H9 (cell line): ENCODE results near the gene MBD5. TPM values are rescaled to one million over a fixed set of nuclear protein-coding genes. Genes with fewer than 3 reads are reported as not detected.

Experiments used
- DNase-seq: peaks from one replicate; pipeline ENCODE4 v3.0.0-alpha.2; 2017
- H2AFZ ChIP-seq: one replicate; pipeline ENCODE4 v1.6.1; 2013; ENCODE audit warnings: mild to moderate bottlenecking, low read length, control low read depth, moderate library complexity
- H2AK5ac ChIP-seq: 2 replicates; pipeline ENCODE4 v1.6.1; 2013; ENCODE audit warnings: low read length, control low read depth, mixed read lengths; ENCODE audit not compliant: insufficient read length
- H2BK120ac ChIP-seq: one replicate; pipeline ENCODE4 v1.6.1; 2013; ENCODE audit warnings: low read depth, mild to moderate bottlenecking, low read length, control low read depth, inconsistent platforms; ENCODE audit not compliant: poor library complexity, severe bottlenecking
- H2BK12ac ChIP-seq: 2 replicates; pipeline ENCODE4 v1.6.1; 2013; ENCODE audit warnings: low read length, control low read depth, mixed read lengths, low read depth; ENCODE audit not compliant: insufficient read length
- H2BK15ac ChIP-seq: 2 replicates; pipeline ENCODE4 v1.6.1; 2013; ENCODE audit warnings: low read depth, low read length, control low read depth
- H2BK20ac ChIP-seq: one replicate; pipeline ENCODE4 v1.6.1; 2013; ENCODE audit warnings: low read depth, mild to moderate bottlenecking, low read length, control low read depth, inconsistent platforms; ENCODE audit not compliant: poor library complexity, severe bottlenecking
- H2BK5ac ChIP-seq: 2 replicates; pipeline ENCODE4 v1.6.1; 2013; ENCODE audit warnings: low read length, control low read depth, mixed read lengths; ENCODE audit not compliant: insufficient read length
- H3K14ac ChIP-seq: 2 replicates; pipeline ENCODE4 v1.6.1; 2013; ENCODE audit warnings: low read length, control low read depth; ENCODE audit not compliant: insufficient read depth
- H3K18ac ChIP-seq: 2 replicates; pipeline ENCODE4 v1.6.1; 2013; ENCODE audit warnings: low read depth, mild to moderate bottlenecking, mixed read lengths, low read length, control low read depth; ENCODE audit not compliant: insufficient read length
- H3K23ac ChIP-seq: 2 replicates; pipeline ENCODE4 v1.6.1; 2013; ENCODE audit warnings: low read length, control low read depth, mixed read lengths, low read depth; ENCODE audit not compliant: insufficient read length
- H3K23me2 ChIP-seq: 2 replicates; pipeline ENCODE4 v1.6.1; 2013; ENCODE audit warnings: low read depth, mild to moderate bottlenecking, mixed read lengths, low read length, control low read depth; ENCODE audit not compliant: insufficient read length, poor library complexity, severe bottlenecking
- H3K27ac ChIP-seq: 2 replicates; pipeline ENCODE4 v1.5.1; 2013; ENCODE audit warnings: low read length, control low read depth, mixed read lengths, low read depth; ENCODE audit not compliant: insufficient read length
- H3K27me3 ChIP-seq: 2 replicates; pipeline ENCODE4 v1.6.1; 2013; ENCODE audit warnings: low read length, control low read depth, inconsistent platforms; ENCODE audit not compliant: insufficient read depth
- H3K4ac ChIP-seq: 2 replicates; pipeline ENCODE4 v1.6.1; 2013; ENCODE audit warnings: low read depth, mild to moderate bottlenecking, control low read depth, inconsistent platforms, low read length, moderate library complexity
- H3K4me1 ChIP-seq: 2 replicates; pipeline ENCODE4 v1.6.1; 2013; ENCODE audit warnings: low read length, control low read depth, inconsistent platforms; ENCODE audit not compliant: insufficient read depth
- H3K4me2 ChIP-seq: 2 replicates; pipeline ENCODE4 v1.6.1; 2013; ENCODE audit warnings: low read length, control low read depth, mixed read lengths; ENCODE audit not compliant: insufficient read length, insufficient read depth
- H3K56ac ChIP-seq: 2 replicates; pipeline ENCODE4 v1.6.1; 2013; ENCODE audit warnings: low read depth, mild to moderate bottlenecking, mixed read lengths, low read length, control low read depth; ENCODE audit not compliant: insufficient read length
- H3K79me1 ChIP-seq: 2 replicates; pipeline ENCODE4 v1.6.1; 2013; ENCODE audit warnings: low read depth, mild to moderate bottlenecking, moderate library complexity, low read length, control low read depth, inconsistent platforms; ENCODE audit not compliant: insufficient read depth, poor library complexity, severe bottlenecking
- H3K79me2 ChIP-seq: 2 replicates; pipeline ENCODE4 v1.6.1; 2013; ENCODE audit warnings: low read length, control low read depth, inconsistent platforms; ENCODE audit not compliant: insufficient read depth
- H3K9ac ChIP-seq: 2 replicates; pipeline ENCODE4 v1.6.1; 2013; ENCODE audit warnings: low read length, control low read depth, mixed read lengths; ENCODE audit not compliant: insufficient read length; ENCODE audit errors: extremely low read depth
- H3K9me3 ChIP-seq: one replicate; pipeline ENCODE4 v1.6.1; 2013; ENCODE audit warnings: low read depth, low read length, inconsistent platforms; ENCODE audit not compliant: control insufficient read depth
- H3T11ph ChIP-seq: one replicate; pipeline ENCODE4 v1.6.1; 2013; ENCODE audit warnings: mild to moderate bottlenecking, low read length, control low read depth, inconsistent platforms
- H4K20me1 ChIP-seq: one replicate; pipeline ENCODE4 v1.6.1; 2013; ENCODE audit not compliant: control insufficient read depth, insufficient read length, insufficient read depth
- H4K5ac ChIP-seq: 2 replicates; pipeline ENCODE4 v1.6.1; 2013; ENCODE audit warnings: low read depth, mild to moderate bottlenecking, mixed read lengths, low read length, control low read depth; ENCODE audit not compliant: insufficient read length
- H4K8ac ChIP-seq: replicated peaks from 2 replicates; pipeline ENCODE4 v1.6.1; 2013; ENCODE audit warnings: low read length, control low read depth, mixed read lengths, low read depth; ENCODE audit not compliant: insufficient read length
- H4K91ac ChIP-seq: 2 replicates; pipeline ENCODE4 v1.6.1; 2013; ENCODE audit warnings: low read depth, mild to moderate bottlenecking, moderate library complexity, mixed read lengths, low read length, control low read depth; ENCODE audit not compliant: insufficient read length
- H3K27ac Mint-ChIP-seq, 3 experiments: 2 replicates in 2 of 3; 3 replicates in 1 of 3; pipeline ENCODE4 v1.8.0; 2020 to 2021; ENCODE audit warnings: mixed read lengths in 3 of 3, mild to moderate bottlenecking in 1 of 3, moderate library complexity in 1 of 3
- H3K27me3 Mint-ChIP-seq: 2 replicates; pipeline ENCODE4 v1.8.0; 2021; ENCODE audit warnings: low read depth, mild to moderate bottlenecking, moderate library complexity, mixed read lengths
- H3K36me3 Mint-ChIP-seq, 3 experiments: 2 replicates in 2 of 3; 3 replicates in 1 of 3; pipeline ENCODE4 v1.8.0; 2020 to 2021; ENCODE audit warnings: low read depth in 3 of 3, mixed read lengths in 3 of 3; ENCODE audit not compliant: insufficient read depth in 1 of 3
- H3K4me1 Mint-ChIP-seq, 2 experiments: 2 replicates each; pipeline ENCODE4 v1.8.0; 2020; ENCODE audit warnings: mixed read lengths in 2 of 2
- H3K4me3 Mint-ChIP-seq, 2 experiments: 2 replicates in 1 of 2; 3 replicates in 1 of 2; pipeline ENCODE4 v1.8.0; 2020 to 2021; ENCODE audit warnings: mild to moderate bottlenecking in 2 of 2, mixed read lengths in 2 of 2, moderate library complexity in 1 of 2
- H3K9me3 Mint-ChIP-seq, 2 experiments: 2 replicates in 1 of 2; 3 replicates in 1 of 2; pipeline ENCODE4 v1.8.0; 2020; ENCODE audit warnings: mild to moderate bottlenecking in 2 of 2, mixed read lengths in 2 of 2, moderate library complexity in 1 of 2
- WGBS: extraction: QIAGEN DNeasy Blood & Tissue Kit; methylation state at CpG from one replicate; pipeline ENCODE4 v1.1.7; 2013; ENCODE audit warnings: missing lambda C conversion rate, low lambda C conversion rate, mixed read lengths; ENCODE audit not compliant: insufficient read length; ENCODE audit errors: extremely low coverage; 5-methylcytosine and 5-hydroxymethylcytosine counted together
- total RNA-seq: library from RNA; stranded (reverse); gene quantifications from 2 replicates; pipeline ENCODE4 v1.2.1, GENCODE V29; 2021
- TF ChIP-seq, protein P1 (sequence below): fragments of 200-600 bp; sonication (generic); conservative IDR thresholded peaks from 3 replicates; pipeline ENCODE4 v1.8.0; 2021; ENCODE audit warnings: antibody characterized with exemption, mild to moderate bottlenecking

The MBD5 gene
- total RNA-seq, 1 experiment from 2014 or later = 23.1 TPM

DNA sequence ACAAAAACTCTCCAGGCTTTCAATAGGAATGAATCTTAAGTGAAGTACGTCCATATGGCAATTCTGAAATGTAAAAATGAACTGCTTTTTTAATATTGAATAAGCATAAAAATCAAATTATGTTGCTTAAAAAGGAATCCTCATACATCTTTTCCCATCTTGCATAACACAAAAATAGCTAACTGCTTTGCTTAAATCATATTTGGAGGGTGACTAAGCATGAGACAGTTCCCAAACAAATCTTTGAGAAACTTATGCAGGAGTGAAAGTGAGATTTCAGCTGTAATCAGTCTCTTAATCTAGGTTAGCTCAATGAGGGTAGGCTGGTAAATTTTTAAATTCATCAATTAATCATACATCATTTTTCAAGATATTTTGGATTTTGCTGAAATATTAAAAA, 111.5 kb downstream of the MBD5 start:
- Histone ChIP-seq H3T11ph (no peak overlapping the region), H3K79me2 (no peaks in the 10 kb centered on the region), H3K27ac (no peak overlapping the region), H3K23ac (no peak overlapping the region), H3K18ac (no peak overlapping the region), H3K4me2 (no peak overlapping the region), H2BK12ac (no peak overlapping the region), H2AFZ (no peak overlapping the region), H2BK120ac (no peak overlapping the region), H3K79me1 (no peaks in the 10 kb centered on the region), H3K27me3 (no peaks in the 10 kb centered on the region), H3K9ac (no peak overlapping the region), H3K9me3 (no peaks in the 10 kb centered on the region), H2BK5ac (no peak overlapping the region), H3K23me2 (no peaks in the 10 kb centered on the region), H3K14ac (no peak overlapping the region), H4K20me1 (no peaks in the 10 kb centered on the region), H3K4ac (no peak overlapping the region), H3K4me1 (peaks cover 4% of the 10 kb centered on the region; the same call in 1 of the 2 replicates), H4K8ac (no peak overlapping the region), H4K5ac (no peak overlapping the region), H4K91ac (no peak overlapping the region), H2AK5ac (no peak overlapping the region), H2BK15ac (no peak overlapping the region), H3K56ac (no peak overlapping the region), H2BK20ac (no peak overlapping the region)
- Mint-ChIP-seq H3K36me3 (no peaks in the 10 kb centered on the region), H3K27me3 (no peaks in the 10 kb centered on the region), H3K4me1 (peaks cover 19 to 20% of the 10 kb centered on the region in 2 experiments), H3K4me3 (no peak overlapping the region), H3K9me3 (no peaks in the 10 kb centered on the region), H3K27ac (no peak overlapping the region)
- no CpG with 5 or more reads among the region's 1 CpG for WGBS
- no peak for DNase-seq
- TF ChIP-seq, protein P1, sequence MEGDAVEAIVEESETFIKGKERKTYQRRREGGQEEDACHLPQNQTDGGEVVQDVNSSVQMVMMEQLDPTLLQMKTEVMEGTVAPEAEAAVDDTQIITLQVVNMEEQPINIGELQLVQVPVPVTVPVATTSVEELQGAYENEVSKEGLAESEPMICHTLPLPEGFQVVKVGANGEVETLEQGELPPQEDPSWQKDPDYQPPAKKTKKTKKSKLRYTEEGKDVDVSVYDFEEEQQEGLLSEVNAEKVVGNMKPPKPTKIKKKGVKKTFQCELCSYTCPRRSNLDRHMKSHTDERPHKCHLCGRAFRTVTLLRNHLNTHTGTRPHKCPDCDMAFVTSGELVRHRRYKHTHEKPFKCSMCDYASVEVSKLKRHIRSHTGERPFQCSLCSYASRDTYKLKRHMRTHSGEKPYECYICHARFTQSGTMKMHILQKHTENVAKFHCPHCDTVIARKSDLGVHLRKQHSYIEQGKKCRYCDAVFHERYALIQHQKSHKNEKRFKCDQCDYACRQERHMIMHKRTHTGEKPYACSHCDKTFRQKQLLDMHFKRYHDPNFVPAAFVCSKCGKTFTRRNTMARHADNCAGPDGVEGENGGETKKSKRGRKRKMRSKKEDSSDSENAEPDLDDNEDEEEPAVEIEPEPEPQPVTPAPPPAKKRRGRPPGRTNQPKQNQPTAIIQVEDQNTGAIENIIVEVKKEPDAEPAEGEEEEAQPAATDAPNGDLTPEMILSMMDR = no peak
